Uterus (tissue), 2 donors: ENCODE measurements around the gene JUN.

Source experiments
- CTCF ChIP-seq, 4 experiments: fragments of 200-600 bp in 2 of 4; fragments of 450-650 bp in 2 of 4; sonication (generic) in 2 of 4; IDR thresholded peaks; one replicate each; pipeline ENCODE4 v1.5.1; 2016 to 2019; ENCODE audit warnings: antibody characterized with exemption in 4 of 4, mild to moderate bottlenecking in 2 of 4, moderate library complexity in 1 of 4
- POLR2A ChIP-seq, 2 donors: fragments of 450-650 bp; IDR thresholded peaks; one replicate each; pipeline ENCODE4 v1.6.1; 2016; ENCODE audit warnings: antibody characterized with exemption in 2 of 2, mild to moderate bottlenecking in 1 of 2, moderate library complexity in 1 of 2

- peak in 1 of 4 experiments; percentile 4 for TF ChIP-seq CTCF (IDR thresholded peaks at IDR 0.05)
- TF ChIP-seq POLR2A (IDR thresholded peaks at IDR 0.05), result no peak
These were observed 506 bp downstream of the JUN start for GRCh38 chr1:58783090-58783992.
